PFSK-1 (cell line): ENCODE measurements around the gene CAMTA1.

Experiments used
- FOXP2 ChIP-seq: optimal IDR thresholded peaks from 2 replicates; pipeline ENCODE3; 2011; ENCODE audit warnings: borderline replicate concordance, control low read depth, inconsistent platforms; ENCODE audit not compliant: insufficient read depth; ENCODE audit errors: extremely low read length, extremely low read depth
- POLR2AphosphoS5 ChIP-seq: IDR thresholded peaks from 2 replicates; pipeline ENCODE4 v1.6.1; 2012; ENCODE audit warnings: low read depth, mild to moderate bottlenecking, control low read depth, low read length, moderate library complexity
- REST ChIP-seq, 2 experiments: IDR thresholded peaks; 2 replicates each; pipeline versions ENCODE4 v1.6.1 to v1.8.0; 2011 to 2012; ENCODE audit warnings: low read depth in 2 of 2, low read length in 2 of 2, control low read depth in 1 of 2, inconsistent platforms in 1 of 2, mild to moderate bottlenecking in 1 of 2, moderate library complexity in 1 of 2; ENCODE audit not compliant: insufficient read depth in 1 of 2
- SIN3A ChIP-seq: IDR thresholded peaks from 2 replicates; pipeline ENCODE4 v1.6.1; 2012; ENCODE audit warnings: mild to moderate bottlenecking, low read length, moderate library complexity, borderline replicate concordance; ENCODE audit not compliant: insufficient read depth
- TAF1 ChIP-seq: IDR thresholded peaks from 2 replicates; pipeline ENCODE4 v1.6.1; 2012; ENCODE audit warnings: low read length, control low read depth, borderline replicate concordance; ENCODE audit not compliant: insufficient read depth

DNA sequence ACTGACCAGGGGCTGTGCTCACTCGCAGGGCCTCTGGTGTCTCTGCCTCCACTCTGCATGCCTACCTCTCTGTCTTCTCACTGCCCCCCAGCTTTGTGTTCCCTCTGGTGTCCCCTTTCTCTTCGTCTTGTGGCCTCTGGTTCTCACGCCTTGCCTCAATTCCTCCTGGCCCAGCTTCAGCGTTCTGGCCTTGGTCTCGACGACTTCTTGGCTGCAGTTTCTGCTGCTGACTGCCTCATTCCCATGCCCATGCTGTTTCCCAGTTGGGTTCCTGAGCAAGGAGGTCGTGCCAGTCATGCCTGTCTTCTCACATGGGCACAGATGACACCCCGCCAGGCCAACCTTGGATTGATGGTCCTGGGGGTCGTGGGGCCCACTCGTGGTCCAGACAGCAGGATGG, 562.8 kb downstream of the CAMTA1 start:
- TF ChIP-seq TAF1 (no peak), SIN3A (no peak), POLR2AphosphoS5 (no peak), REST (IDR thresholded peaks at IDR 0.05; ENCODE audit: insufficient read depth in 1 of 2, low read depth in 2 of 2, low read length in 2 of 2) (no peak), FOXP2 (no peak)
